ENCODE measurements around the gene TUBA3E.
A peak's percentile ranks its signal among the peaks of the same experiment; 100 is the strongest.
"Not testable (repeated sequence)": the region's sequence is repeated elsewhere in the genome, so short reads cannot be mapped to it uniquely, and the experiment has no call there.

TUBA3E gene

DNA sequence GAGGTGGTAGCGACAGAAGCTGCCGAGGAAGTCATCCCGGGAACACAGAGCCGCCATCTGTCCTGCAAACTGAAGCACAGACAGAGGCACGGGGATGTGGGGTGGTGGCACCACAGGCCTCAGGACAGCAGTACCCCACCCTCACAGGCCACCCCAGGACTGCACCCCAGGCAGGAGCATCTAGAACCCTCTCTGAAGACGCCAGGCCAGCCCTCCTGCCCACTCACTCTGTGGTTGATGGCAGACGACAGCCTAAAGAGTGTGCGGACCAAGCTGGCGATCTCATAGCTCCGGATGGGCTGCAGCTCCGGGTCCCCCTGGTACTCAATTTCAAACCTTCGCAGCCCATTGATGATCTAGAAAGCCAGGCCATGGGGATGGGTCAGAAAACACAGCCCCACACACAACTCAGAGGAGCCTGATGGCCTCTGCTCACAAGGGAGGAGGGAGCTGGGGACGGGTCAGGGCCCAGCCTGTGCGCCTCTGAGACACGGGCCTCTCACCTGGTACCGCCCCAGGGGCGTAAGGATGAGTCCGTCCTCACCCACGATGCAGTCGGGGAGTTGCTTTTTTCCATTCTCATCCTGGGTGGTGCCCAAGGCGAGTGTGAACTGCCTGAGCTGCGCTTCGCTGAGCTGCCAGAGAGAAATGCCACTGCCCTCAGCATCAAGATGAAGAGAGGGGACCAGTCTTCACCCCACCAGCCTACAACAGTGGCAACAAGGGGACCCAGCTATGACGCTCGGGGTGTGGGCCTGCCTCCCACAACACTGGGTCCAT is 45.2 kb downstream of the TUBA3E start:
- DNase-seq (ENCODE audit: low read depth, low spot score): no peak
- H3K4me3 ChIP-seq (ENCODE audit: low read length): no peak overlapping the region

- H3K4me3 ChIP-seq (ENCODE audit: low read length); DNase-seq (ENCODE audit: low read depth, low spot score): not testable (repeated sequence)
Observed at GRCh38 chr2:130152136-130152815, 46.0 kb downstream of the TUBA3E start.

GRCh38 chr2:130151145-130151512 is 47.1 kb downstream of the TUBA3E start:
- not testable (repeated sequence) for H3K4me3 ChIP-seq (ENCODE audit: low read length); DNase-seq (ENCODE audit: low read depth, low spot score)

- H3K4me3 ChIP-seq (ENCODE audit: low read length): no peak overlapping the region
- DNase-seq (ENCODE audit: low read depth, low spot score): no peak
Observed at GRCh38 chr2:130150181-130151144, 47.8 kb downstream of the TUBA3E start.

DNA sequence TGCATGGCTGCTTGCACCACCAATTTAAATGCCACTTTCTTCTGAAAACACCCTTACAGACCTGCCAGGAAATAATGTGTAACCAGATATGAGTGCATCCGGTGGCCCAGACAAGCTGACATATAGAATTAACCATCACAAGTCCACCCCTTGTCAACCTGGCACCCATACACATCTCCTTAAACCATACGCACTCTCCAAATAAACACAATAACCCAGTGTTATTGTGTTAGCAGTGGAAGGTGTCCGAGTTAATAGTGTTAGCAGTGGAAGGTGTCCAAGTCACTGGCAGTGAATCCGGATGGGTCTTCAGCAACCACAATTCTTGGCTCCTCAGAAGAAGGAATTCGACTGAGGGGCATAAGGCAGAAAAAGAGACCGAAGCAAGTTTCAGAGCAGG is 49.7 kb downstream of the TUBA3E start:
- not testable (repeated sequence) for H3K4me3 ChIP-seq (ENCODE audit: low read length); DNase-seq (ENCODE audit: low read depth, low spot score)

GRCh38 chr2:130145006-130145414 is 53.2 kb downstream of the TUBA3E start, which contains the start of gene CCDC74B:
CCDC74B (minus strand) TSS chr2:130145112; CDS start chr2:130144996, 116 bp downstream.
- DNase-seq (ENCODE audit: low read depth, low spot score): peak; percentile 8
- H3K4me3 ChIP-seq (ENCODE audit: low read length): peak within 1 kb of the TSS; percentile 33

- H3K4me3 ChIP-seq (ENCODE audit: low read length): not testable (repeated sequence)
- peak; percentile 12 for DNase-seq (ENCODE audit: low read depth, low spot score)
Observed at GRCh38 chr2:130143266-130144039, 54.8 kb downstream of the TUBA3E start.

DNA sequence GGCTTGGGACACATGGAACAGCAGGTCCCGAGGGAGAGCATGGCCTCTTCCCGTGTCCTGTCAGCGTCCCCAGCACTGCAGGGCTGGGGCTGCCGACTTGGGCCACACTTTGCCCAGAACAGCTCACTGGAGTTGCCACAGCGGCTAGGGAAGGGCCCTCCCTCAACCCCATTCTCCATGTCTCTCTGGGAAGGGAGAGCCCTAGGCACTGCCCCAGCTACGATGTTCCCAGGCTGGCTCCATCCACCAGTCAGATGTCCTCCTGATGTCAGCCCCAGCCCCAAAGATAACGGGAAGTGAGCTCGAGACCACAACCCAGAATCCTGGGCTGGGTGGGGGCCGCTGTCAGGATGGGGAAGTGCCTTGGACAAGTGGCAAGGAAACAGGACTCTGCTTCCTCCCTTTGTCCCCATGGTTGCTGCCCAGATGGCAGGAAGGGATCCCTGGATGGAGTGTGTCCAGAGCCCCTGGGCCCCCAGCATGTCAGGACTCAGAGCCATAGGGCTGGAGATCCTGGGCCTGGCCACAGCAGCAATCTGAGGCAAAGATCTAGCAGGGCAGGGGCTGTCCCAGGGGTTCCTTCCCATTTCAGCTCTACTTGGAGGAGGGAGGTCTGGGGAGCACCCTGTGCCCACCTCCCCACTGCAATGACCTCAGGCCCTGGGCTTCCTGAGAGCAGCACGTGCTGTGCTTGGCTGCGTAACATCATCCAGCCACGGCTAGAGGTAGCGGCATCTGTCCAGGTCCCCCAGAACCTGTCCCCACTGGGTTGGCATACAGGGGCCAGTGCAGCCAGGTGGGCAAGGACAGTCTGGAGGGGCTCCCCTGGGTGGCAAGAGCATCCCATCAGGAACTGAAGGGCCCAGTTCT is 55.6 kb downstream of the TUBA3E start:
- not testable (repeated sequence) for H3K4me3 ChIP-seq (ENCODE audit: low read length); DNase-seq (ENCODE audit: low read depth, low spot score)

Measured in Jurkat, Clone E6-1 (cell line).